ENCODE results near the gene COMMD6.

Gene COMMD6

DNA sequence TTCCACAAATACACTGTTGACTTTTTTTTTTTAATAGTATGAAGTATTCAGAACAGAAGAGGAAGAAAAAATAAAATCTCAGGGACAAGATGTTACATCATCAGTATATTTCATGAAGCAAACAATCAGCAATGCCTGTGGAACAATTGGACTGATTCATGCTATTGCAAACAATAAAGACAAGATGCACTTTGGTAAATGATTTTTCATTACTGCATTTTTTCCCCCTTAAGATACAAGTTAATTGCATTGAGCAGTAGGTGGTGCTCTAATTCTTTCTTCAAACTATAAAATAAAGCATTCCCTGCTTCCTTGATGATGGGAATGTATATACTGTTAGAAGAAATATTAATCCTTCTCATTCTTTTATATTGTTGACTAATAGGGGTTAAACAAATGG lies 29.0 kb upstream of the COMMD6 start:
- no peak for DNase-seq (ENCODE audit: low spot score)
- TF ChIP-seq, protein P1, sequence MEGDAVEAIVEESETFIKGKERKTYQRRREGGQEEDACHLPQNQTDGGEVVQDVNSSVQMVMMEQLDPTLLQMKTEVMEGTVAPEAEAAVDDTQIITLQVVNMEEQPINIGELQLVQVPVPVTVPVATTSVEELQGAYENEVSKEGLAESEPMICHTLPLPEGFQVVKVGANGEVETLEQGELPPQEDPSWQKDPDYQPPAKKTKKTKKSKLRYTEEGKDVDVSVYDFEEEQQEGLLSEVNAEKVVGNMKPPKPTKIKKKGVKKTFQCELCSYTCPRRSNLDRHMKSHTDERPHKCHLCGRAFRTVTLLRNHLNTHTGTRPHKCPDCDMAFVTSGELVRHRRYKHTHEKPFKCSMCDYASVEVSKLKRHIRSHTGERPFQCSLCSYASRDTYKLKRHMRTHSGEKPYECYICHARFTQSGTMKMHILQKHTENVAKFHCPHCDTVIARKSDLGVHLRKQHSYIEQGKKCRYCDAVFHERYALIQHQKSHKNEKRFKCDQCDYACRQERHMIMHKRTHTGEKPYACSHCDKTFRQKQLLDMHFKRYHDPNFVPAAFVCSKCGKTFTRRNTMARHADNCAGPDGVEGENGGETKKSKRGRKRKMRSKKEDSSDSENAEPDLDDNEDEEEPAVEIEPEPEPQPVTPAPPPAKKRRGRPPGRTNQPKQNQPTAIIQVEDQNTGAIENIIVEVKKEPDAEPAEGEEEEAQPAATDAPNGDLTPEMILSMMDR (conservative IDR thresholded peaks at IDR 0.05; ENCODE audit: low read depth), result peak; percentile 53
- POLR2A ChIA-PET (ENCODE audit: low non-redundant PET), result no interaction called here
- H3K27ac ChIP-seq, result no peak overlapping the region
- CTCF ChIA-PET, result no interaction called here

- TF ChIP-seq, protein P1 (conservative IDR thresholded peaks at IDR 0.05; ENCODE audit: low read depth), result no peak
- POLR2A ChIA-PET (ENCODE audit: low non-redundant PET), result no interaction called here
- DNase-seq (ENCODE audit: low spot score), result no peak
- no peak overlapping the region for H3K27ac ChIP-seq
- CTCF ChIA-PET, result interaction anchor here (0.7 kb wide), 1 partner anchor 137 kb away, joined by 3 read pairs; no protein-coding TSS in a partner anchor
These were observed 20.7 kb upstream of the COMMD6 start for GRCh38 chr13:75558145-75558840.

GRCh38 chr13:75556961-75557360 lies 19.3 kb upstream of the COMMD6 start:
- ChIA-PET POLR2A (ENCODE audit: low non-redundant PET) (no interaction called here), CTCF (no interaction called here)
- H3K27ac ChIP-seq, result no peak overlapping the region
- DNase-seq (ENCODE audit: low spot score), result no peak
- TF ChIP-seq, protein P1 (conservative IDR thresholded peaks at IDR 0.05; ENCODE audit: low read depth), result no peak

DNA sequence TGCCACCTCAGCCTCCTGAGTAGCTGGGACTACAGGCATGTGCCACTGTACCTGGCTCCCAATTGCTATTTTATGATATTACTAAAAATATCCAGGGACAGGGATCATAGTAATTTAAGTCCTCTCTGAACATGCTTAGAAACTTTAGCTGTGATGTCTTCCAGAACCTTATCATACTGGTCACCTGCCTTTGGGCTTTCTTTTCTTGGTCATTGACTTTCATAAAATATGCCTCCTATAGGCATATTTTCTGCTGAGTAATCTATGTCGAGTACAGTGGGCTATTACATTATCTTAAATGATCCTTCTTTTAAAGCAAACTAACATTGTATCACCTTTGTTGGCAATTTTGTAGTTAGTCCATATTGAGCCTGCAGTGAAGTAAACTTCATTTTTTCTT lies 18.2 kb upstream of the COMMD6 start:
- CTCF ChIA-PET, result no interaction called here
- POLR2A ChIA-PET (ENCODE audit: low non-redundant PET), result no interaction called here
- no peak overlapping the region for H3K27ac ChIP-seq
- no peak for DNase-seq (ENCODE audit: low spot score)
- TF ChIP-seq, protein P1 (conservative IDR thresholded peaks at IDR 0.05; ENCODE audit: low read depth), result no peak

DNA sequence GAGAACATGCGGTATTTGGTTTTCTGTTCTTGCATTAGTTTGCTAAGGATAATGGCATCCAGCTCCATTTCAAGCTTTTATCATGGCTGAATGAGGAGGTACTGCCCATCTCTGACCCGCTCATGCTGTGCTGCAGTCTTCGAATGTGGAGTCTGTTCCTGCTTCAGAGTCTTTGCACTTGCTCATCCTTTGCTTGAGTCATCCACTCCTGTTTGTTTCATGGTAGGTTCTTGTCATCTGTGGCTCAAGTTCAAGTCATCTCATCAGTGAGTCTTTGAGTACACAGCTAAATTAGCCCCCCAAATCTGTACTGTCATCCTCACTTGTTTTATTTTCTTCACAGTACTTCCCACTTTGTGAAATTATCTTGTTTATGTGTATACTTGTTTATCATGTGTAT lies 17.3 kb upstream of the COMMD6 start:
- TF ChIP-seq, protein P1 (conservative IDR thresholded peaks at IDR 0.05; ENCODE audit: low read depth), result no peak
- ChIA-PET POLR2A (ENCODE audit: low non-redundant PET) (no interaction called here), CTCF (interaction anchor here (0.6 to 0.7 kb wide), 2 partner anchors 183 to 1971 kb away, joined by 3 read pairs; no protein-coding TSS in a partner anchor)
- H3K27ac ChIP-seq, result no peak overlapping the region
- no peak for DNase-seq (ENCODE audit: low spot score)

DNA sequence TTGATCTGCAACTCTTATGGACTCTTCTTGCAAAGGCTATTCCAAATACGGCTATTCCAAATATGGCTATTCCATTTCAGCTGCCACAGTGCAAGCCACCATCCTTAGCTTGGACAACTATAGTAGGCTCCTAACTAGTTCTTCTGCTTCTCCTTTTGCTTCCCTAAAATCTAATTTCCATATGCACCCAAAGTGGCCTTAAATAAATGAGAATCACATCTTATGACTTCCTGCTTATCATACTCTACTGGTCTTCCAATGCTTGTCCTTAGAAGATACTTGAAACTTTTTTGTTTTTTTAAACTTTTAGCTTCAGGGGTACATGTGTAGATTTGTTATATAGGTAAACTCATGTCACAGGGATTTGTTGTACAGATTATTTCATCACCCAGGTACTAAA lies 16.8 kb upstream of the COMMD6 start:
- H3K27ac ChIP-seq, result no peak overlapping the region
- DNase-seq (ENCODE audit: low spot score), result no peak
- CTCF ChIA-PET, result interaction anchor here (0.6 to 0.7 kb wide), 3 partner anchors 100 to 1971 kb away, joined by 3 to 5 read pairs (median 3); no protein-coding TSS in a partner anchor
- TF ChIP-seq, protein P1 (conservative IDR thresholded peaks at IDR 0.05; ENCODE audit: low read depth), result no peak
- POLR2A ChIA-PET (ENCODE audit: low non-redundant PET), result no interaction called here
